ENCODE data around the gene KRTAP5-4. TPM values are rescaled to one million over a fixed set of nuclear protein-coding genes. Genes with fewer than 3 reads are reported as not detected.
"Not testable (repeated sequence)": the region's sequence is repeated elsewhere in the genome, so short reads cannot be mapped to it uniquely, and the experiment has no call there.

Gene KRTAP5-4
- polyA plus RNA-seq, 4 donors: not detected

DNA sequence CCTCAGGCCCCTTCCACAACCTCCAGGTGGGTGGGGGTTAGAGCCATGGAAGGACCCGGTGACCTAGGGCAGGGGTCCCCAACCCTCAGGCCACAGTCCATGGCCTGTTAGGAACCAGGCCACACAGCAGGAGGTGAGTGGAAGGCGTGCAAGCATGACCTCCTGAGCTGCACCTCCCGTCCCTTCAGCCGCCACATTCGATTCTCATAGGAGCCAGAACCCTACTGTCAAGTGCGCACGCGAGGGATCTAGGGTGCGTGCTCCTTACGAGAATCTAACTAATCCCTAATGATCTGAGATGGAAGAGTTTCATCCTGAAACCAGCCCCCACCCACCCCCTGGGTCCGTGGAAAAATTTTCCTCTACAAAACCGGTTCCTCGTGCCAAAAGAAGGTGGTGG, 3.6 kb upstream of the KRTAP5-4 start:
- no peaks in the 10 kb centered on the region for H3K36me3 ChIP-seq (ENCODE audit: control insufficient read depth in 3 of 3, insufficient read depth in 2 of 3, low read depth in 1 of 3, low read length in 3 of 3)
- peaks cover 2 to 29% (median 5%) of the 10 kb centered on the region in 3 donors for H3K27me3 ChIP-seq (ENCODE audit: control insufficient read depth in 3 of 3, insufficient read depth in 3 of 3, low read length in 3 of 3)
- DNase-seq: no peak
- no peak overlapping the region for H3K4me3 ChIP-seq (ENCODE audit: low read depth in 1 of 3, low read length in 3 of 3)
- no peak overlapping the region for H3K27ac ChIP-seq (ENCODE audit: low read depth in 1 of 3, low read length in 2 of 3)
- H3K4me1 ChIP-seq (ENCODE audit: control insufficient read depth in 3 of 3, insufficient read depth in 2 of 3, low read depth in 1 of 3, low read length in 2 of 3): peaks cover 0 to 3% (median 0%) of the 10 kb centered on the region in 3 donors
- H3K9me3 ChIP-seq (ENCODE audit: control insufficient read depth in 2 of 2, insufficient read depth in 1 of 2, low read depth in 1 of 2, low read length in 1 of 2): no peaks in the 10 kb centered on the region
- 84 to 87% (median 84%) methylated on average over 13 of the region's 13 CpGs for WGBS, 3 donors
- FAIRE-seq: no peak

DNA sequence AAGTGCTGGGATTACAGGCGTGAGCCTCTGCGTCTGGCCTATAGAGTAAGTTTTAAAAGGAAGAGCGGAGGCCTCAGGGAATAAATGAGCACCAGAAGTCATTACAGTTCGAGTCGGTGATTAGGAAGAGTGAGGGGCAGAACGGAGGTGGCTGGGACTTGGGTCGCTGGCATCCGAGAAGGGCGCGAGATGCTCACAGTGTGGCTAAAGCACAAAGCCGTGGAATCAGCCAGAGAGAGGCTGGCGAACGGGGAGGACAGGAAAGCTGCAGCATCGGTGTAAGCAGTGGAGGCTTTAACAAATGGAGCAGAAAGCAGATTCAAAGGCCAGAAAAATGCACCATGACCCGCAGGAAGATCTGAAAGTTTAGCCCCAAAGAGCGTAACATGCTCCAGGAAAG, 2.7 kb upstream of the KRTAP5-4 start:
- no peak for FAIRE-seq
- 83 to 91% (median 89%) methylated on average over 16 of the region's 16 CpGs for WGBS, 3 donors

DNA sequence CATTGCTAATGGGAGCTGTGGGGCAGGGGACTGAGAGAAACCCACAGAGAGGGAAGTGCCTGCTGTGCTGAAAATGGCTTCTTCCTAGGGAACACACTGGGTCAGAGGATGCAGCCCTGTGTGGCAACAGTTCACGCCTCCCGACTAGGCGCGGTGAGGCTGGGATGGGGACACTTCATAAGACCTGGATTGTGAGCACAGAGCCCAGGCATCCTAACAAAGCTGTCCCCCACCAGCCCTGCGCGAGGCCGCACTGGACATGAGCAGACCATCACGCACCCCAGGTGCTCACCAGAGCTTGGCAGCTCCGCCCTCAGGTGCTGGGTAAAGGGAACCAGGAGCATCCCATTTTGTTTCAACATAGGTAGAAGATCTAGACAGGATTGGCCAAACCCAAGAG, 1.8 kb upstream of the KRTAP5-4 start:
- Histone ChIP-seq H3K9me3 (ENCODE audit: control insufficient read depth in 2 of 2, insufficient read depth in 1 of 2, low read depth in 1 of 2, low read length in 1 of 2) (no peaks in the 10 kb centered on the region), H3K27ac (ENCODE audit: low read depth in 1 of 3, low read length in 2 of 3) (no peak overlapping the region), H3K4me1 (ENCODE audit: control insufficient read depth in 3 of 3, insufficient read depth in 2 of 3, low read depth in 1 of 3, low read length in 2 of 3) (peaks cover 0 to 3% (median 0%) of the 10 kb centered on the region in 3 donors), H3K36me3 (ENCODE audit: control insufficient read depth in 3 of 3, insufficient read depth in 2 of 3, low read depth in 1 of 3, low read length in 3 of 3) (no peaks in the 10 kb centered on the region), H3K27me3 (ENCODE audit: control insufficient read depth in 3 of 3, insufficient read depth in 3 of 3, low read length in 3 of 3) (peaks cover 0 to 20% (median 5%) of the 10 kb centered on the region in 3 donors), H3K4me3 (ENCODE audit: low read depth in 1 of 3, low read length in 3 of 3) (no peak overlapping the region)
- 85 to 96% (median 86%) methylated on average over 9 of the region's 9 CpGs for WGBS, 3 donors
- DNase-seq: no peak
- FAIRE-seq: no peak

More for the DNA sequence above, 2.7 kb upstream of the KRTAP5-4 start:
- Histone ChIP-seq H3K27ac (ENCODE audit: low read depth in 1 of 3, low read length in 2 of 3) (no peak overlapping the region), H3K27me3 (ENCODE audit: control insufficient read depth in 3 of 3, insufficient read depth in 3 of 3, low read length in 3 of 3) (peaks cover 0 to 26% (median 5%) of the 10 kb centered on the region in 3 donors), H3K36me3 (ENCODE audit: control insufficient read depth in 3 of 3, insufficient read depth in 2 of 3, low read depth in 1 of 3, low read length in 3 of 3) (no peaks in the 10 kb centered on the region), H3K4me3 (ENCODE audit: low read depth in 1 of 3, low read length in 3 of 3) (no peak overlapping the region), H3K4me1 (ENCODE audit: control insufficient read depth in 3 of 3, insufficient read depth in 2 of 3, low read depth in 1 of 3, low read length in 2 of 3) (peaks cover 0 to 3% (median 0%) of the 10 kb centered on the region in 3 donors), H3K9me3 (ENCODE audit: control insufficient read depth in 2 of 2, insufficient read depth in 1 of 2, low read depth in 1 of 2, low read length in 1 of 2) (no peaks in the 10 kb centered on the region)
- DNase-seq: no peak

DNA sequence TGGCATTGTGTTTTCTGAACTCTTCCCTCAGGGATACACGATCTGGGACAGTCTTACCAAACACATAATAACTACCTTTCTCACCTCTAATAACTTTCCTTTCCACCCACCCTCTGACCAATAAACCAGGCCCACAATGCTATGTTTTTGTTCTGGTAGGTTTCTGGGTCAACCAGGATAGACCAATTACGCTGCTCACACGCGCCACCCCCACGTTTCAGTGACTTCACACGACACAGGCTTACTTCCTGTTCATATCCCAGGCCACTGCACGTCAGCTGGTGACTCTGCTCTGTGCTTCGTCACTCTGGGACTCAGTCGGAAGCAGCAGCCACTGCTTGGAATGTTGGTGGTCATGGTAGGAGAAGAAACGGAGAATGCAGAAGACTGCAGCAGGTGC, 2.5 kb downstream of the KRTAP5-4 start:
- 50 to 58% (median 57%) methylated on average over 10 of the region's 10 CpGs for WGBS, 3 donors
- DNase-seq (no peak), FAIRE-seq (no peak)
- Histone ChIP-seq H3K4me3 (ENCODE audit: low read depth in 1 of 3, low read length in 3 of 3) (no peak overlapping the region), H3K9me3 (ENCODE audit: control insufficient read depth in 2 of 2, insufficient read depth in 1 of 2, low read depth in 1 of 2, low read length in 1 of 2) (no peaks in the 10 kb centered on the region), H3K4me1 (ENCODE audit: control insufficient read depth in 3 of 3, insufficient read depth in 2 of 3, low read depth in 1 of 3, low read length in 2 of 3) (peaks cover 0 to 3% (median 0%) of the 10 kb centered on the region in 3 donors), H3K27me3 (ENCODE audit: control insufficient read depth in 3 of 3, insufficient read depth in 3 of 3, low read length in 3 of 3) (peaks cover 2 to 10% (median 5%) of the 10 kb centered on the region in 3 donors), H3K36me3 (ENCODE audit: control insufficient read depth in 3 of 3, insufficient read depth in 2 of 3, low read depth in 1 of 3, low read length in 3 of 3) (no peaks in the 10 kb centered on the region), H3K27ac (ENCODE audit: low read depth in 1 of 3, low read length in 2 of 3) (no peak overlapping the region)

DNA sequence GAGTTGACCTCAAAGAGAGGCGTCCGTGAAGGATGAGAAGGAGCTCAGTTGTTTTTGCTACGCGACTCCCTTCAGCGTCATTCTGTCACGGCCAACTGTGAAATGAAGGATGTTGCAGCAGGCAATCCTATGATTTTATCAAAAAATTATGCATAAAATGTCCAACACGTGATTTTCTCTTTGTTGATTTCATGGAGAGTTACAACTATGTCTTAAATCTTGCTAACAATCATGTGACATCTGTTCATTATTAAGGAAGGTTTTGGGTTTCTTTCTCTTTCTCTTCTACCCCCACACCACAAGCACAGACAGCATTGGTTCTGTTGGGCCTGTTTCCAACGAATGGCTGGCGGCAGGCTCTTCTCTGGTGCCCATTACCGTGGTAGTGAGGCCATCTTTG, 3.7 kb downstream of the KRTAP5-4 start:
- FAIRE-seq (no peak), DNase-seq (no peak)
- Histone ChIP-seq H3K4me1 (ENCODE audit: control insufficient read depth in 3 of 3, insufficient read depth in 2 of 3, low read depth in 1 of 3, low read length in 2 of 3) (peaks cover 0 to 3% (median 0%) of the 10 kb centered on the region in 3 donors), H3K27ac (ENCODE audit: low read depth in 1 of 3, low read length in 2 of 3) (no peak overlapping the region), H3K27me3 (ENCODE audit: control insufficient read depth in 3 of 3, insufficient read depth in 3 of 3, low read length in 3 of 3) (peaks cover 0 to 5% (median 3%) of the 10 kb centered on the region in 3 donors), H3K4me3 (ENCODE audit: low read depth in 1 of 3, low read length in 3 of 3) (no peak overlapping the region), H3K9me3 (ENCODE audit: control insufficient read depth in 2 of 2, insufficient read depth in 1 of 2, low read depth in 1 of 2, low read length in 1 of 2) (no peaks in the 10 kb centered on the region), H3K36me3 (ENCODE audit: control insufficient read depth in 3 of 3, insufficient read depth in 2 of 3, low read depth in 1 of 3, low read length in 3 of 3) (no peaks in the 10 kb centered on the region)
- WGBS, 3 donors: 82 to 89% (median 84%) methylated on average over 10 of the region's 10 CpGs

DNA sequence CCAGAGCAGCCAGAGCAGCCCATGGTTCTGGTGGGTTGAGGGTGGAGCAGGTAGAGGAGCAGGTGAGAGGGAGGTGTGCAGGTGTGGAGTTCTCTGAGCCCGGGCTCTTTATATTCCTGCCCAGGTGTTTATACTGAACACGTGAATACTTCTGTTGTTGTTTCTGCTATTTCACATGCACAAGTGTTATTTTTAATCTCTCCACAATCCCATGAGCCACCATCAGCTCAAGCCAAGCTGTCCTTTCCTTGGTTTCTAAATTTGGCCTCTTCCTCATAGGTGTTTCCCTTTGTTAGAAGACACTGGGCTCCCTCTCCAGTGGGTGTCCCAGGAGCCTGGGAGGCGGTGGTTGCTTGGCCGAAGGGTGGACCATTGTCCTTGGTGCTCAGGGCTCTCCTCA, 13.6 kb downstream of the KRTAP5-4 start, which contains the start of gene KRTAP5-3:
Gene KRTAP5-3 (minus strand): TSS at position 101 of the 400 bp plus-strand sequence. CDS start 78 bp downstream, at position 23.
- no peaks in the 10 kb centered on the region for H3K4me1 ChIP-seq (ENCODE audit: control insufficient read depth in 3 of 3, insufficient read depth in 2 of 3, low read depth in 1 of 3, low read length in 2 of 3)
- no peak within 1 kb of the TSS for H3K4me3 ChIP-seq (ENCODE audit: low read depth in 1 of 3, low read length in 3 of 3)
- DNase-seq: no peak
- no peaks in the 10 kb centered on the region for H3K36me3 ChIP-seq (ENCODE audit: control insufficient read depth in 3 of 3, insufficient read depth in 2 of 3, low read depth in 1 of 3, low read length in 3 of 3)
- H3K27me3 ChIP-seq (ENCODE audit: control insufficient read depth in 3 of 3, insufficient read depth in 3 of 3, low read length in 3 of 3): peaks cover 0 to 15% (median 0%) of the 10 kb centered on the region in 3 donors
- no peak for FAIRE-seq
- H3K9me3 ChIP-seq (ENCODE audit: control insufficient read depth in 2 of 2, insufficient read depth in 1 of 2, low read depth in 1 of 2, low read length in 1 of 2): peaks cover 0 to 2% of the 10 kb centered on the region in 2 donors
- 56 to 69% (median 58%) methylated on average over 4 of the region's 4 CpGs for WGBS, 3 donors
- no peak within 1 kb of the TSS for H3K27ac ChIP-seq (ENCODE audit: low read depth in 1 of 3, low read length in 2 of 3)

DNA sequence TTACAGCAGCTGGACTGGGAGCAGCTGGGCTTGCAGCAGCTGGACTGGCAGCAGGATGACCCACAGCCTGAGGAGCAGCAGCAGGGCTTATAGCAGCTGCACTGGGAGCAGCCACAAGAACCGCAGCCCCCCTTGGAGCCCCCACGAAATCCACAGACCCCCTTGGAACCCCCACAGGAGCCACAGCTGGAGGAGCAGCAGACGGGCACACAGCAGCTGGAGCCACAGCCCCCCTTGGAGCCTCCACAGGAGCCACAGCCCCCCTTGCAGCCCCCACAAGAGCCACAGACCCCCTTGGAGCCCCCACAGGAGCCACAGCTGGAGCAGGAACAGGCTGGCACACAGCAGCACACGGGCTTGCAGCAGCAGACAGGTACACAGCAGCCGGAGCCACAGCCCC, 14.0 kb downstream of the KRTAP5-4 start:
- not testable (repeated sequence) for H3K9me3 ChIP-seq (ENCODE audit: control insufficient read depth in 2 of 2, insufficient read depth in 1 of 2, low read depth in 1 of 2, low read length in 1 of 2); H3K4me1 ChIP-seq (ENCODE audit: control insufficient read depth in 3 of 3, insufficient read depth in 2 of 3, low read depth in 1 of 3, low read length in 2 of 3); DNase-seq; FAIRE-seq; H3K27ac ChIP-seq (ENCODE audit: low read depth in 1 of 3, low read length in 2 of 3); H3K36me3 ChIP-seq (ENCODE audit: control insufficient read depth in 3 of 3, insufficient read depth in 2 of 3, low read depth in 1 of 3, low read length in 3 of 3); H3K4me3 ChIP-seq (ENCODE audit: low read depth in 1 of 3, low read length in 3 of 3)
- peaks cover 0 to 15% (median 0%) of the 10 kb centered on the region in 3 donors for H3K27me3 ChIP-seq (ENCODE audit: control insufficient read depth in 3 of 3, insufficient read depth in 3 of 3, low read length in 3 of 3)
- 26 to 51% (median 50%) methylated on average over 5 of the region's 5 CpGs for WGBS, 3 donors

DNA sequence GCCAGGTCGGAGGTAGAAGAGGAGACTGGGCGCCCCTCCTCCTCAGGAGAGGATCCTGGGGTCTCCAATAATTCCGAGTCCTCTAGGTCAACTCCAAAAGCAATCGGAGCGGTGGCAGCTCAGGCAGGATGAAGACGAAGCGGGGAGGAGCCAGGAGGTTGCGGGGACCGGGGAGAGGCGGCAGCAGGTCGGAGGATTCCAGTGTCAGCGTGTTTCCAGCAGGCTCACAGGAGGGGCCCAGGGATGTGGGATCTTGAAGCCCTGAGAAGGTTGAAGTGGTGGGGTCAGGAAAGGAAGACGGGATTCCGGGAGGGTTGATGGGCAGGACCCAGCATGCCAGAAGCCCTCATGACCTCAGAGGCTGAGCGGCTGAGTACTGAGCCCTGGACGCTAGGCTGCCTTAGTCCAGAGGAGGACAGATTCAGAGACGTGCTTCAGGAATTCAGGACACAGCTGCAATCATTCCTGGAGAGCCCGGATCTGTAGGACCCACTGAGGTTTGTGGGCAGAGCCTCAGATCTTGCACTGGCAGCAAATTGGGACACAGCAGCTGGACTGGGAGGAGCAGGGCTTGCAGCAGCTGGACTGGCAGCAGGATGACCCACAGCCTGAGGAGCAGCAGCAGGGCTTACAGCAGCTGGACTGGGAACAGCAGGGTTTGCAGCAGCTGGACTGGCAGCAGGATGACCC, 14.6 kb downstream of the KRTAP5-4 start:
- 52 to 79% (median 68%) methylated on average over 18 of the region's 18 CpGs for WGBS, 3 donors
- FAIRE-seq: not testable (repeated sequence)

More for the DNA sequence above, 14.6 kb downstream of the KRTAP5-4 start:
- not testable (repeated sequence) for DNase-seq; H3K9me3 ChIP-seq (ENCODE audit: control insufficient read depth in 2 of 2, insufficient read depth in 1 of 2, low read depth in 1 of 2, low read length in 1 of 2); H3K27ac ChIP-seq (ENCODE audit: low read depth in 1 of 3, low read length in 2 of 3); H3K4me3 ChIP-seq (ENCODE audit: low read depth in 1 of 3, low read length in 3 of 3); H3K36me3 ChIP-seq (ENCODE audit: control insufficient read depth in 3 of 3, insufficient read depth in 2 of 3, low read depth in 1 of 3, low read length in 3 of 3); H3K4me1 ChIP-seq (ENCODE audit: control insufficient read depth in 3 of 3, insufficient read depth in 2 of 3, low read depth in 1 of 3, low read length in 2 of 3)
- peaks cover 0 to 15% (median 0%) of the 10 kb centered on the region in 3 donors for H3K27me3 ChIP-seq (ENCODE audit: control insufficient read depth in 3 of 3, insufficient read depth in 3 of 3, low read length in 3 of 3)

Measured in small intestine (tissue), 7 donors.